OCI-LY3 (cell line): ENCODE measurements around the gene ZBTB42.
A peak's percentile ranks its signal among the peaks of the same experiment; 100 is the strongest.

Experiments used
- H2AFZ ChIP-seq: fragments of 200-600, 300-600 bp; shearing (Covaris generic); 2 replicates; pipeline ENCODE4 v1.6.0; 2014; ENCODE audit warnings: antibody characterized with exemption, low read depth, low read length
- H3K27ac ChIP-seq: fragments of 200-600, 300-600 bp; sonication (generic); 2 replicates; pipeline ENCODE4 v1.5.1; 2014; ENCODE audit warnings: mild to moderate bottlenecking, low read length, moderate library complexity, mixed read lengths
- H3K27me3 ChIP-seq: fragments of 200-600, 300-600 bp; sonication (generic); 2 replicates; pipeline ENCODE4 v1.6.1; 2014; ENCODE audit warnings: low read depth, low read length, mixed read lengths
- H3K36me3 ChIP-seq: fragments of 200-600, 300-600 bp; sonication (generic); replicated peaks from 2 replicates; pipeline ENCODE3; 2014; ENCODE audit warnings: low read depth, low read length, mixed read lengths
- H3K4me1 ChIP-seq: fragments of 300-600, 200-600 bp; sonication (generic); 2 replicates; pipeline ENCODE4 v1.6.1; 2014; ENCODE audit warnings: low read length, mixed read lengths
- H3K4me2 ChIP-seq: fragments of 200-600, 300-600 bp; sonication (generic); 2 replicates; pipeline ENCODE4 v1.6.1; 2014; ENCODE audit warnings: low read length, mixed read lengths
- H3K4me3 ChIP-seq: fragments of 300-600, 200-600 bp; sonication (generic); 2 replicates; pipeline ENCODE4 v1.5.1; 2014; ENCODE audit warnings: antibody characterized with exemption, mild to moderate bottlenecking, low read length, moderate library complexity
- H3K79me2 ChIP-seq: fragments of 300-600, 200-600 bp; shearing (Covaris generic); 2 replicates; pipeline ENCODE4 v1.6.1; 2014; ENCODE audit warnings: mild to moderate bottlenecking, low read length, mixed read lengths
- H3K9ac ChIP-seq: fragments of 300-600, 200-600 bp; shearing (Covaris generic); 2 replicates; pipeline ENCODE4 v1.6.0; 2014; ENCODE audit warnings: mild to moderate bottlenecking, low read length, moderate library complexity
- H3K9me3 ChIP-seq: fragments of 200-600, 300-600 bp; shearing (Covaris generic); 2 replicates; pipeline ENCODE4 v1.6.1; 2014; ENCODE audit warnings: low read length, mixed read lengths; ENCODE audit not compliant: insufficient read depth
- H4K20me1 ChIP-seq: fragments of 200-600, 300-600 bp; sonication (generic); 2 replicates; pipeline ENCODE4 v1.6.1; 2016; ENCODE audit warnings: low read length, mixed read lengths; ENCODE audit not compliant: insufficient read depth
- EZH2phosphoT487 ChIP-seq: fragments of 200-600 bp; shearing (Covaris generic); IDR thresholded peaks from 2 replicates; pipeline ENCODE4 v1.6.1; 2018; ENCODE audit warnings: antibody characterized with exemption, mixed run types, low read depth
- TF ChIP-seq, protein P1 (sequence below): fragments of 200-600, 300-600 bp; sonication (generic); IDR thresholded peaks from 2 replicates; pipeline ENCODE4 v1.5.1; 2014; ENCODE audit warnings: antibody characterized with exemption, low read length, low read depth

Gene ZBTB42

DNA sequence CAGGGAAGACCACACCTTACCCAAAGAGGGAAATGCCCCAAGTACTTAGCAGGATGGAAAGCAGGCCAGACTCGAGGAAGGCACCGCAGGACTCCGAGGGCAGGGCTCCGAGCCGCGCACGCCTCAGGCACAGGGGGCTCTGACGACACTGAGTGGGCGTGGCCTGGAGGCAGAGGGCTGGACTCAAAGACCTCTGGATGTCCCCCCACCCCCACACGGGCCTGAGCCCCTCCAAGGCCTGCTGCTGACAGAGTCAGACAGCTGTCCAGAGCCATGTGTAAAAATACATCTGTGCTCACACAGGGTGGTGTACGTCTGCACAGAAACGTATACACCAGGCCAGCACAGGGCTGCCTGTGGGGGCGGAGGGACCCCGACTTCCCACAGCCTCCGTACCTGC lies 6.8 kb upstream of the ZBTB42 start:
- no peak overlapping the region for H2AFZ ChIP-seq
- H3K36me3 ChIP-seq: peaks cover 7% of the 10 kb centered on the region
- H4K20me1 ChIP-seq: peaks cover 54% of the 10 kb centered on the region
- no peak for TF ChIP-seq EZH2phosphoT487
- TF ChIP-seq, protein P1, sequence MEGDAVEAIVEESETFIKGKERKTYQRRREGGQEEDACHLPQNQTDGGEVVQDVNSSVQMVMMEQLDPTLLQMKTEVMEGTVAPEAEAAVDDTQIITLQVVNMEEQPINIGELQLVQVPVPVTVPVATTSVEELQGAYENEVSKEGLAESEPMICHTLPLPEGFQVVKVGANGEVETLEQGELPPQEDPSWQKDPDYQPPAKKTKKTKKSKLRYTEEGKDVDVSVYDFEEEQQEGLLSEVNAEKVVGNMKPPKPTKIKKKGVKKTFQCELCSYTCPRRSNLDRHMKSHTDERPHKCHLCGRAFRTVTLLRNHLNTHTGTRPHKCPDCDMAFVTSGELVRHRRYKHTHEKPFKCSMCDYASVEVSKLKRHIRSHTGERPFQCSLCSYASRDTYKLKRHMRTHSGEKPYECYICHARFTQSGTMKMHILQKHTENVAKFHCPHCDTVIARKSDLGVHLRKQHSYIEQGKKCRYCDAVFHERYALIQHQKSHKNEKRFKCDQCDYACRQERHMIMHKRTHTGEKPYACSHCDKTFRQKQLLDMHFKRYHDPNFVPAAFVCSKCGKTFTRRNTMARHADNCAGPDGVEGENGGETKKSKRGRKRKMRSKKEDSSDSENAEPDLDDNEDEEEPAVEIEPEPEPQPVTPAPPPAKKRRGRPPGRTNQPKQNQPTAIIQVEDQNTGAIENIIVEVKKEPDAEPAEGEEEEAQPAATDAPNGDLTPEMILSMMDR: no peak
- peak overlapping the region; percentile 99 for H3K4me3 ChIP-seq
- H3K4me2 ChIP-seq: peak overlapping the region; percentile 78
- peaks cover 28% of the 10 kb centered on the region for H3K4me1 ChIP-seq
- peaks cover 61% of the 10 kb centered on the region for H3K79me2 ChIP-seq
- no peaks in the 10 kb centered on the region for H3K9me3 ChIP-seq
- peak overlapping the region; percentile 93 for H3K9ac ChIP-seq
- no peak overlapping the region for H3K27ac ChIP-seq
- peaks cover 21% of the 10 kb centered on the region for H3K27me3 ChIP-seq

GRCh38 chr14:104794631-104794992 lies 6.3 kb upstream of the ZBTB42 start:
- peak overlapping the region; percentile 99 for H3K4me3 ChIP-seq

GRCh38 chr14:104794993-104795780 lies 5.7 kb upstream of the ZBTB42 start, which contains the start of gene AKT1:
Gene AKT1 (minus strand): TSS chr14:104795748. CDS start chr14:104792643, 3,105 bp downstream.
- H3K4me2 ChIP-seq: peak within 1 kb of the TSS; percentile 89
- peak within 1 kb of the TSS; percentile 93 for H3K9ac ChIP-seq
- H3K27ac ChIP-seq: peak within 1 kb of the TSS; percentile 30
- peak within 1 kb of the TSS; percentile 19; the same call in 1 of the 2 replicates for H2AFZ ChIP-seq
- TF ChIP-seq, protein P1: no peak
- TF ChIP-seq EZH2phosphoT487: no peak
- H3K36me3 ChIP-seq: peaks cover 7% of the 10 kb centered on the region
- H3K4me1 ChIP-seq: peaks cover 34% of the 10 kb centered on the region
- H4K20me1 ChIP-seq: peaks cover 44% of the 10 kb centered on the region
- H3K27me3 ChIP-seq: peaks cover 32% of the 10 kb centered on the region
- peak within 1 kb of the TSS; percentile 99 for H3K4me3 ChIP-seq
- no peaks in the 10 kb centered on the region for H3K9me3 ChIP-seq
- peaks cover 52% of the 10 kb centered on the region for H3K79me2 ChIP-seq

More at GRCh38 chr14:104794631-104794992, 6.3 kb upstream of the ZBTB42 start:
- Histone ChIP-seq H3K9ac (peak overlapping the region; percentile 93), H3K9me3 (no peaks in the 10 kb centered on the region), H3K4me2 (peak overlapping the region; percentile 78), H3K27ac (peak overlapping the region; percentile 30), H3K79me2 (peaks cover 56% of the 10 kb centered on the region), H3K36me3 (peaks cover 7% of the 10 kb centered on the region), H3K4me1 (peaks cover 29% of the 10 kb centered on the region), H3K27me3 (peaks cover 26% of the 10 kb centered on the region), H2AFZ (no peak overlapping the region), H4K20me1 (peaks cover 49% of the 10 kb centered on the region)
- TF ChIP-seq EZH2phosphoT487: no peak
- TF ChIP-seq, protein P1: no peak
